Right lobe of liver (tissue), 6 donors: ENCODE results near the gene C5orf58. TPM values are rescaled to one million over a fixed set of nuclear protein-coding genes. Genes with fewer than 3 reads are reported as not detected.

ENCODE experiments used
- ATAC-seq, 4 donors: fragments of 200-7000 bp; cut with Tn5 transposase; one replicate each; pipeline ENCODE4 v1.9.1; 2020; ENCODE audit warnings: mild to moderate bottlenecking in 4 of 4, moderate library complexity in 4 of 4
- DNase-seq, 3 donors: peaks; one replicate each; pipeline ENCODE4 v3.0.0-alpha.2; 2020
- H3K27ac ChIP-seq, 3 donors: fragments of 200-600 bp; one replicate each; pipeline ENCODE4 v1.8.0; 2022
- H3K27me3 ChIP-seq, 2 donors: fragments of 200-600 bp; one replicate each; pipeline ENCODE4 v1.8.0; 2022
- H3K36me3 ChIP-seq, 4 donors: fragments of 200-600 bp; sonication (generic) in 1 of 4; one replicate each; pipeline versions ENCODE4 v1.5.1 to v1.8.0; 2017 to 2022; ENCODE audit warnings: control low read depth in 1 of 4
- H3K4me1 ChIP-seq, 4 donors: fragments of 200-600 bp; sonication (generic) in 1 of 4; one replicate each; pipeline versions ENCODE4 v1.5.1 to v1.8.0; 2017 to 2022; ENCODE audit warnings: control low read depth in 1 of 4
- H3K4me3 ChIP-seq, 3 donors: fragments of 200-600 bp; one replicate each; pipeline ENCODE4 v1.8.0; 2022
- H3K9me3 ChIP-seq, 4 donors: fragments of 200-600 bp; sonication (generic) in 1 of 4; one replicate each; pipeline versions ENCODE4 v1.5.1 to v1.8.0; 2017 to 2022; ENCODE audit warnings: control low read depth in 1 of 4
- POLR2A ChIP-seq: fragments of 450-650 bp; IDR thresholded peaks from one replicate; pipeline ENCODE4 v1.6.1; 2017; ENCODE audit warnings: antibody characterized with exemption, mild to moderate bottlenecking
- WGBS: methylation state at CpG from one replicate; pipeline ENCODE4 v1.1.6; 2018; ENCODE audit warnings: low coverage, low lambda C conversion rate; ENCODE audit not compliant: insufficient coverage; ENCODE audit errors: missing lambda C conversion rate; 5-methylcytosine and 5-hydroxymethylcytosine counted together
- intact Hi-C, 2 donors: fragments of 100-400 bp; cut with DNase I; formaldehyde crosslinking; loops; one replicate each; pipeline versions ENCODE4 v1.11.2 to v1.14.1; 2022
- total RNA-seq, 6 experiments: library from RNA; depleted of rRNA in 2 of 6; stranded (reverse); fragments of >200 nt in 2 of 6; fragmentation: NEBNext Ultra II Directional in 3 of 6; extraction: Animal tissue kit (Norgen Biotek cat#: 25700) in 3 of 6; gene quantifications; one replicate each; pipeline versions ENCODE4 v1.1.0 to v1.2.4, GENCODE V29; 2016 to 2023
- TF ChIP-seq, protein P1 (sequence below), 4 donors: fragments of 200-600 bp in 3 of 4; fragments of 450-650 bp in 1 of 4; IDR thresholded peaks; one replicate each; pipeline versions ENCODE4 v1.5.1 to v1.8.0; 2016 to 2022; ENCODE audit warnings: antibody characterized with exemption in 4 of 4, mild to moderate bottlenecking in 2 of 4
- donor health status: DM: no; HTN: yes; CAD: no.
- donor health status: DM: no; HTN: no; CAD: no.
- donor health status: DM: no; HTN: no; CAD: no.
- donor health status: DM: no; HTN: yes; CAD: no.
- donor health status: DM: no; HTN: yes; CAD: no.

The C5orf58 gene
- total RNA-seq, 6 experiments from 2014 or later: not detected

DNA sequence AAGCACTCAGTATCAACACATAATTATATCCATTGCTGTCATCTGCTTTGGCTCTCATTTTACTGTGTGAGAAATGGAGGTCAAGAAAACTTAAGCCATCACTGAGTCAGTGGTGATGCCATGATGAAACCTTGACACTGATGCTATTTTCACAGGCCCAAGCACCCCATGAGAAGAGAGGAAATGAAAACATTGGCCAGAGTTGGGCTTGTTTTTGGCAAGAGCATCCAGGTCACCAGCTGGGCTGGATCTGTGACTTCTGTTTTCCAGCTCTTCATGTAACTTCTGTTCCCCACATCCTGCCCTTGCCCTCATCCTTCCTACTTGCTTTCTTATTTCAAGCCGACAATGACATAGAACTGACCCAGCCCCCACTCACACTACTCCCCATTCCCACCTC, 54.7 kb downstream of the C5orf58 start:
- Histone ChIP-seq H3K4me3 (no peak overlapping the region), H3K4me1 (no peaks in the 10 kb centered on the region), H3K27ac (no peak overlapping the region), H3K9me3 (no peaks in the 10 kb centered on the region), H3K36me3 (peaks cover 0 to 3% (median 0%) of the 10 kb centered on the region in 4 donors), H3K27me3 (no peaks in the 10 kb centered on the region)
- WGBS: 13% methylated on average over 1 of the region's 1 CpG
- ATAC-seq (peak; percentile 48 to 63 (median 58)), DNase-seq (no peak)
- TF ChIP-seq POLR2A: no peak
- TF ChIP-seq, protein P1, sequence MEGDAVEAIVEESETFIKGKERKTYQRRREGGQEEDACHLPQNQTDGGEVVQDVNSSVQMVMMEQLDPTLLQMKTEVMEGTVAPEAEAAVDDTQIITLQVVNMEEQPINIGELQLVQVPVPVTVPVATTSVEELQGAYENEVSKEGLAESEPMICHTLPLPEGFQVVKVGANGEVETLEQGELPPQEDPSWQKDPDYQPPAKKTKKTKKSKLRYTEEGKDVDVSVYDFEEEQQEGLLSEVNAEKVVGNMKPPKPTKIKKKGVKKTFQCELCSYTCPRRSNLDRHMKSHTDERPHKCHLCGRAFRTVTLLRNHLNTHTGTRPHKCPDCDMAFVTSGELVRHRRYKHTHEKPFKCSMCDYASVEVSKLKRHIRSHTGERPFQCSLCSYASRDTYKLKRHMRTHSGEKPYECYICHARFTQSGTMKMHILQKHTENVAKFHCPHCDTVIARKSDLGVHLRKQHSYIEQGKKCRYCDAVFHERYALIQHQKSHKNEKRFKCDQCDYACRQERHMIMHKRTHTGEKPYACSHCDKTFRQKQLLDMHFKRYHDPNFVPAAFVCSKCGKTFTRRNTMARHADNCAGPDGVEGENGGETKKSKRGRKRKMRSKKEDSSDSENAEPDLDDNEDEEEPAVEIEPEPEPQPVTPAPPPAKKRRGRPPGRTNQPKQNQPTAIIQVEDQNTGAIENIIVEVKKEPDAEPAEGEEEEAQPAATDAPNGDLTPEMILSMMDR (IDR thresholded peaks at IDR 0.05): no peak
- intact Hi-C loops: no loop called here

DNA sequence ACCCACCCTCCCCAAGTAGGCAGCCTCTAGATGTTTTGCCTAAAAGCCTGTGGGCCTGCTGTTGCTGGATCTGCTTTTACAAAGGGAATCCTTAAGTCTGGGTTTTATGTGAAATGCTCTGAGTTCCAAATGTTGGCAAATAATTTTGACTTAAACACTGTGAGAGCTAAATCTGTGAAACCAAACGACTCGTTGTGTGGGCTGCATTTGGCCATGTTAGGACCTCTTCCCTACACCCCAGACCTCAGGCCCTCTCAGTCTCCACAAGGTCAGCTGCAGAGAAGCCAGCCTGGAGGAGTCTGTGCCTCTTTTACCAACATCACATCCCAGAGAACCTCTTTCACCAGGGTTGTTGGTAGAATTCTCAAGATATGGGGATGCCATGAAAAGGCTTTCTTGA, 55.4 kb downstream of the C5orf58 start:
- ATAC-seq: no peak

DNA sequence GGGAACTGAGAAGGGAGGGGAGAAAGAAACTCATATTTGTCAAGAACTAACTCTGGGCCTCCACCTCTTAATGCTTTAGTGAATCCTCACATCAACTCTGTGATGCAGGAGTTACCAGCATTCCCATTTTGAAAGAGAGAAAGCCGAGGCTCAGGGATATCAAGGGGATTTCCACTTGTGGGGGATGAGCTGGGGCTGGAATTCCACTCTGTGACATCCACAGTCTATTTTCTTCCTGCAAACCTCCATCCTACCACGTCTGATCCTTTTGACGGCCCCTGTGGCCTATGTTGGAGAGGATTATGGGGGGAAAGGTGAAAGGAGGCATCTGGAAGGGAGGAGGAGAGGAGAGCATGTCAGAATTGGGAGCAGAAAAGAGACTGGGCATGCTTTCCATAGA, 55.8 kb downstream of the C5orf58 start:
- DNase-seq (no peak), ATAC-seq (no peak)
- Histone ChIP-seq H3K36me3 (peaks cover 0 to 3% (median 0%) of the 10 kb centered on the region in 4 donors), H3K27ac (no peak overlapping the region), H3K9me3 (no peaks in the 10 kb centered on the region), H3K4me1 (no peaks in the 10 kb centered on the region), H3K27me3 (no peaks in the 10 kb centered on the region), H3K4me3 (no peak overlapping the region)
- WGBS: 30% methylated on average over 3 of the region's 3 CpGs
- intact Hi-C loops: no loop called here
- TF ChIP-seq POLR2A: no peak
- TF ChIP-seq, protein P1 (IDR thresholded peaks at IDR 0.05): no peak

More for the DNA sequence above, 55.4 kb downstream of the C5orf58 start:
- 18% methylated on average over 2 of the region's 2 CpGs for WGBS
- Histone ChIP-seq H3K27ac (peak overlapping the region in 1 of 3 donors; percentile 7), H3K4me1 (no peaks in the 10 kb centered on the region), H3K27me3 (no peaks in the 10 kb centered on the region), H3K9me3 (no peaks in the 10 kb centered on the region), H3K4me3 (no peak overlapping the region), H3K36me3 (peaks cover 0 to 3% (median 0%) of the 10 kb centered on the region in 4 donors)
- DNase-seq: no peak
- TF ChIP-seq POLR2A: no peak
- TF ChIP-seq, protein P1 (IDR thresholded peaks at IDR 0.05): no peak
- intact Hi-C loops: no loop called here

DNA sequence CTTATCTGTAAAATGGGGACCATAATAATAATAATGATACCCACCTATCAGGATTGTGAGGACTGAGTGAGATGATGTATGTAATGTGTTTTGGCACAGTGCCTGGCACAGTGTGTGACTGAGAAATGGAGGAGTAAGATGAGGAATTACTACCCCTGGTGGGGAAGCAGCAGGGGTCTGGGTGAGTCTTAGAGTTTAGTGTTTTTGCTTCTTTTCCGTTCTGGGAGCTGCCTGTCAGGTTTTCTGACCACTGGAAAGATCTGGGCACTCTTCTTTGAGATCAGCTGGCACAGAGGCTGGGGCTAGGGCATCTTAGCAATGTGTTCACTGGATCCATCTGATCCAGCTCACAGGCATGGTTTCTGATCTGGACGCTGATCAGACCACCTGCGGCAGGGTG, 56.3 kb downstream of the C5orf58 start:
- intact Hi-C loops: no loop called here
- Histone ChIP-seq H3K36me3 (peaks cover 0 to 3% (median 0%) of the 10 kb centered on the region in 4 donors), H3K9me3 (no peaks in the 10 kb centered on the region), H3K4me1 (no peaks in the 10 kb centered on the region), H3K27ac (no peak overlapping the region), H3K4me3 (no peak overlapping the region), H3K27me3 (no peaks in the 10 kb centered on the region)
- ATAC-seq (no peak), DNase-seq (no peak)
- no peak for TF ChIP-seq POLR2A
- TF ChIP-seq, protein P1 (IDR thresholded peaks at IDR 0.05): no peak
- WGBS: 60% methylated on average over 1 of the region's 3 CpGs

DNA sequence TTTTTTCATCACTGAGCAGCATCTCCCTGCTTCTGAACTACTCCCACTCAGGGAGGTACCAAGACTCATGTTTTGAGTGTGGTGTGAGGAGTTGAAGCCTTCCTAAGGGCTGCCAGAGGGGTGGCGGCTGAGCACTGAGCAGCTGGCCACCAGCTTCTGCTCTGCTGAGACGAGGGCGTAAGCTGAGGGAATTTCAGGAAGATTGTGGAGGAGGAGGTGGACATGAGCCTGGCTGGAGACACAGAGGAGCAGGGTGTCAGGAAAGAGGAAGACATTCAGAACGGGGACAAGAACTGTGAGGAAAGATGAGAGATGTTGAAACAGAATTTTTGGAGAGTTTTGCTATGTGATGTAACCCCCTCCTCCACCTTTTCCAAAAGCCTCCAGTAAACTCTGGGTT, 57.0 kb downstream of the C5orf58 start:
- WGBS: 45% methylated on average over 4 of the region's 4 CpGs
- Histone ChIP-seq H3K4me1 (no peaks in the 10 kb centered on the region), H3K9me3 (no peaks in the 10 kb centered on the region), H3K27ac (no peak overlapping the region), H3K27me3 (no peaks in the 10 kb centered on the region), H3K36me3 (peaks cover 0 to 3% (median 0%) of the 10 kb centered on the region in 4 donors), H3K4me3 (no peak overlapping the region)
- DNase-seq (no peak), ATAC-seq (peak in 2 of 4 donors; percentile 9 to 35)
- TF ChIP-seq, protein P1 (IDR thresholded peaks at IDR 0.05): no peak
- TF ChIP-seq POLR2A: no peak
- intact Hi-C loops: no loop called here
